Gastrocnemius medialis (tissue), 4 donors: Measurements from ENCODE around the gene TTC39C.

ENCODE experiments used
- POLR2A ChIP-seq, 2 donors: fragments of 450-650 bp; IDR thresholded peaks; one replicate each; pipeline ENCODE4 v1.6.1; 2017; ENCODE audit warnings: antibody characterized with exemption in 2 of 2, mild to moderate bottlenecking in 2 of 2, moderate library complexity in 2 of 2
- TF ChIP-seq, protein P1 (sequence below), 5 experiments: fragments of 450-650 bp in 3 of 5; fragments of 200-600 bp in 2 of 5; sonication (generic) in 2 of 5; IDR thresholded peaks in 4 of 5; conservative IDR thresholded peaks in 1 of 5; 1 replicate in 4 of 5; 2 replicates in 1 of 5; pipeline ENCODE4 v1.5.1; 2016 to 2019; ENCODE audit warnings: antibody characterized with exemption in 5 of 5, mild to moderate bottlenecking in 3 of 5, moderate library complexity in 3 of 5

DNA sequence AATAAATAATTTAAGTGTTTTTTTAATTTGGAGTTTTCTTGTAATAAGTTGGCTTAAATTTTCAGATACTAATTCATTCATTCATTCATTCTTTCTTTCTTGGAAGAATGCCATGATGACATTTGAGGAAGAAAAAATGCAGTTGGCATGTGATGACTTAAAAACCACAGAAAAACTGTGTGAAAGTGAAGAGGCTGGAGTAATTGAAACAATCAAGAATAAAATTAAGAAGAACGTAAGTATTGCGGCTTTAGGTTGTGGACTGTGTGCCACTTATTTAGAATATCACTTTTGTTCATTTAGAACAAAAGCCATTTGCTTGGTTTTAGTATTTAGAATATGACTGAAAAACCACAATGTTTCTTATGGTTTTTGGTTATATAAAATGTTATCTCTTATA lies 51.4 kb downstream of the TTC39C start:
- TF ChIP-seq, protein P1, sequence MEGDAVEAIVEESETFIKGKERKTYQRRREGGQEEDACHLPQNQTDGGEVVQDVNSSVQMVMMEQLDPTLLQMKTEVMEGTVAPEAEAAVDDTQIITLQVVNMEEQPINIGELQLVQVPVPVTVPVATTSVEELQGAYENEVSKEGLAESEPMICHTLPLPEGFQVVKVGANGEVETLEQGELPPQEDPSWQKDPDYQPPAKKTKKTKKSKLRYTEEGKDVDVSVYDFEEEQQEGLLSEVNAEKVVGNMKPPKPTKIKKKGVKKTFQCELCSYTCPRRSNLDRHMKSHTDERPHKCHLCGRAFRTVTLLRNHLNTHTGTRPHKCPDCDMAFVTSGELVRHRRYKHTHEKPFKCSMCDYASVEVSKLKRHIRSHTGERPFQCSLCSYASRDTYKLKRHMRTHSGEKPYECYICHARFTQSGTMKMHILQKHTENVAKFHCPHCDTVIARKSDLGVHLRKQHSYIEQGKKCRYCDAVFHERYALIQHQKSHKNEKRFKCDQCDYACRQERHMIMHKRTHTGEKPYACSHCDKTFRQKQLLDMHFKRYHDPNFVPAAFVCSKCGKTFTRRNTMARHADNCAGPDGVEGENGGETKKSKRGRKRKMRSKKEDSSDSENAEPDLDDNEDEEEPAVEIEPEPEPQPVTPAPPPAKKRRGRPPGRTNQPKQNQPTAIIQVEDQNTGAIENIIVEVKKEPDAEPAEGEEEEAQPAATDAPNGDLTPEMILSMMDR (IDR thresholded peaks at IDR 0.05 in 4 of 5, conservative IDR thresholded peaks at IDR 0.05 in 1 of 5): no peak
- TF ChIP-seq POLR2A (IDR thresholded peaks at IDR 0.05): no peak
